Measurements from ENCODE around the gene PALM2AKAP2.

DNA sequence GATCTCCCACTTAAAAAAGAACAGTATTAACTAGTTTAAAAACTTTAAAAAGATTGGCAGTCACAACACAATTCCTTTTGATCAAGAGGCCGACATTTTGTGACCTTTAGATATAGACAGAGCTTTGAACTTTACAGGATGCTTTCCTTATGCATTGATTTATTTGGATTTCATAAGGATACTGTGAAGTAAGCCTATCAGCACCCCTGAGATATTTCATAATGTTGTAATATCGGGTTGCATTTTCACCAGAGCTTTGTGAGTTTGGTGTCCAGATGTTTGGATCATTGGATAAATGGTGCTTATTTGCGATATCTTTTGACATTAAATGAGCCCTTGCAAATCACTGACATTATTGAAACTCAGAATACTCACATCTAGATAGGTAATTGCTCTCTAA lies 7.7 kb downstream of the PALM2AKAP2 start:
- no peak for TF ChIP-seq EP300 (conservative IDR thresholded peaks at IDR 0.05; ENCODE audit: poor library complexity, severe bottlenecking)
- TF ChIP-seq, protein P1, sequence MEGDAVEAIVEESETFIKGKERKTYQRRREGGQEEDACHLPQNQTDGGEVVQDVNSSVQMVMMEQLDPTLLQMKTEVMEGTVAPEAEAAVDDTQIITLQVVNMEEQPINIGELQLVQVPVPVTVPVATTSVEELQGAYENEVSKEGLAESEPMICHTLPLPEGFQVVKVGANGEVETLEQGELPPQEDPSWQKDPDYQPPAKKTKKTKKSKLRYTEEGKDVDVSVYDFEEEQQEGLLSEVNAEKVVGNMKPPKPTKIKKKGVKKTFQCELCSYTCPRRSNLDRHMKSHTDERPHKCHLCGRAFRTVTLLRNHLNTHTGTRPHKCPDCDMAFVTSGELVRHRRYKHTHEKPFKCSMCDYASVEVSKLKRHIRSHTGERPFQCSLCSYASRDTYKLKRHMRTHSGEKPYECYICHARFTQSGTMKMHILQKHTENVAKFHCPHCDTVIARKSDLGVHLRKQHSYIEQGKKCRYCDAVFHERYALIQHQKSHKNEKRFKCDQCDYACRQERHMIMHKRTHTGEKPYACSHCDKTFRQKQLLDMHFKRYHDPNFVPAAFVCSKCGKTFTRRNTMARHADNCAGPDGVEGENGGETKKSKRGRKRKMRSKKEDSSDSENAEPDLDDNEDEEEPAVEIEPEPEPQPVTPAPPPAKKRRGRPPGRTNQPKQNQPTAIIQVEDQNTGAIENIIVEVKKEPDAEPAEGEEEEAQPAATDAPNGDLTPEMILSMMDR (IDR thresholded peaks at IDR 0.05; ENCODE audit: poor library complexity, severe bottlenecking): no peak
- no peak for TF ChIP-seq POLR2AphosphoS5 (IDR thresholded peaks at IDR 0.05)
- TF ChIP-seq TAF1 (IDR thresholded peaks at IDR 0.05; ENCODE audit: low read depth): no peak
- TF ChIP-seq EZH2 (IDR thresholded peaks at IDR 0.05; ENCODE audit: borderline replicate concordance, insufficient read depth, low read length, poor library complexity, severe bottlenecking): no peak
- TF ChIP-seq SMC3 (conservative IDR thresholded peaks at IDR 0.05; ENCODE audit: poor library complexity): no peak
- TF ChIP-seq MXI1 (conservative IDR thresholded peaks at IDR 0.05; ENCODE audit: poor library complexity, severe bottlenecking): no peak
- TF ChIP-seq, protein P2, sequence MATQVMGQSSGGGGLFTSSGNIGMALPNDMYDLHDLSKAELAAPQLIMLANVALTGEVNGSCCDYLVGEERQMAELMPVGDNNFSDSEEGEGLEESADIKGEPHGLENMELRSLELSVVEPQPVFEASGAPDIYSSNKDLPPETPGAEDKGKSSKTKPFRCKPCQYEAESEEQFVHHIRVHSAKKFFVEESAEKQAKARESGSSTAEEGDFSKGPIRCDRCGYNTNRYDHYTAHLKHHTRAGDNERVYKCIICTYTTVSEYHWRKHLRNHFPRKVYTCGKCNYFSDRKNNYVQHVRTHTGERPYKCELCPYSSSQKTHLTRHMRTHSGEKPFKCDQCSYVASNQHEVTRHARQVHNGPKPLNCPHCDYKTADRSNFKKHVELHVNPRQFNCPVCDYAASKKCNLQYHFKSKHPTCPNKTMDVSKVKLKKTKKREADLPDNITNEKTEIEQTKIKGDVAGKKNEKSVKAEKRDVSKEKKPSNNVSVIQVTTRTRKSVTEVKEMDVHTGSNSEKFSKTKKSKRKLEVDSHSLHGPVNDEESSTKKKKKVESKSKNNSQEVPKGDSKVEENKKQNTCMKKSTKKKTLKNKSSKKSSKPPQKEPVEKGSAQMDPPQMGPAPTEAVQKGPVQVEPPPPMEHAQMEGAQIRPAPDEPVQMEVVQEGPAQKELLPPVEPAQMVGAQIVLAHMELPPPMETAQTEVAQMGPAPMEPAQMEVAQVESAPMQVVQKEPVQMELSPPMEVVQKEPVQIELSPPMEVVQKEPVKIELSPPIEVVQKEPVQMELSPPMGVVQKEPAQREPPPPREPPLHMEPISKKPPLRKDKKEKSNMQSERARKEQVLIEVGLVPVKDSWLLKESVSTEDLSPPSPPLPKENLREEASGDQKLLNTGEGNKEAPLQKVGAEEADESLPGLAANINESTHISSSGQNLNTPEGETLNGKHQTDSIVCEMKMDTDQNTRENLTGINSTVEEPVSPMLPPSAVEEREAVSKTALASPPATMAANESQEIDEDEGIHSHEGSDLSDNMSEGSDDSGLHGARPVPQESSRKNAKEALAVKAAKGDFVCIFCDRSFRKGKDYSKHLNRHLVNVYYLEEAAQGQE (IDR thresholded peaks at IDR 0.05; ENCODE audit: borderline replicate concordance): no peak

All from neural cell (in vitro differentiated cells).